GM21737 (cell line): ENCODE results near the gene LUC7L3.
"Not testable (repeated sequence)": the region's sequence is repeated elsewhere in the genome, so short reads cannot be mapped to it uniquely, and the experiment has no call there.

Experiments
- ATAC-seq: cut with Tn5 transposase; IDR thresholded peaks from one replicate; pipeline ENCODE4 v1.9.1; 2021; ENCODE audit warnings: mild to moderate bottlenecking, moderate library complexity; ENCODE audit not compliant: unreplicated experiment

LUC7L3 gene

DNA sequence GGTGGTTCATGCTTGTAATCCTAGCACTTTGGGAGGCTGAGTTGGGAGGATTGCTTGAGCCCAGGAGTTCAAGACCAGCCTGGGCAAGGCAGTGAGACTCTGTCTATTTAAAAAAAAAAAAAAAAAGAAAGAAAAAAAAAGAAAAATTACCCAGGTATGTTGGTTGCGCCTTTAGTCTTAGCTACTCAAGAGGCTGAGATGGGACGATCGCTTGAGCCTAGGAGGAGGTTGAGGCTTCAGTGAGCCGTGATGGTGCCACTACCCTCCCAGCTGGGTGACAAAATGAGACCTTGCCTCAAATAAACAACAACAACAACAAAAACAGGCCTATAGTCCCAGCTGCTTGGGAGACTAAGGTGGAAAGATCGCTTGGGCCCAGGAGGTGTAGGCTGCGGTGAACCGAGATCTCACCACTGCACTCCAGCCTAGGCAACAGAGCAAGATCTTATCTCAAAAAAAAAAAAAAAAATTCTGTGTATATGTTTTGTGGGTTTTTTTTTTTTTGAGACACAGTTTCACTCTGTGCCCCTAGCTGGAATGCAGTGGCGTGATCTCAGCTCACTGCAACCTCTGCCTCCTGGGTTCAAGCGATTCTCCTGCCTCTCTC, 60.4 kb downstream of the LUC7L3 start:
- no peak for ATAC-seq

DNA sequence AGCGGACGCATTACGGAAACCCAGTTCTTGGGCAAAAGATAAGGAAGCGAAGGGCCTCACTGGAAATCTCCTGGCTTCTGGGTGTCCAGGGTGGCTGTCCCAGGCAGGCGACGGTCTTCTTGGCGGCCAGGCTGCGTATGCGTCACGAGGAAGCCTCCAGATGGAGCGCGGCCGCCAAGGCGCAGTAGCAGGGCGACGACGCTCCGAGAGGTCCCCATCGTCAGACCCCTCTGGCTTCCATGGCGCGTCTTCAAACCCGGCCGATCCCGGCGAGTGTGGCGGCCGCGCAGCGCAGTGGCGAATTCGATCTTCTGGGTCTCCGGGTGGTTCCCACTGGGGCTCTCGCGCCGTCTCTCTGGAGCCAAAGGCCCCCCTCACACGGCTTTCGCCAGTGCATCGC, 61.8 kb downstream of the LUC7L3 start:
- ATAC-seq, result no peak

DNA sequence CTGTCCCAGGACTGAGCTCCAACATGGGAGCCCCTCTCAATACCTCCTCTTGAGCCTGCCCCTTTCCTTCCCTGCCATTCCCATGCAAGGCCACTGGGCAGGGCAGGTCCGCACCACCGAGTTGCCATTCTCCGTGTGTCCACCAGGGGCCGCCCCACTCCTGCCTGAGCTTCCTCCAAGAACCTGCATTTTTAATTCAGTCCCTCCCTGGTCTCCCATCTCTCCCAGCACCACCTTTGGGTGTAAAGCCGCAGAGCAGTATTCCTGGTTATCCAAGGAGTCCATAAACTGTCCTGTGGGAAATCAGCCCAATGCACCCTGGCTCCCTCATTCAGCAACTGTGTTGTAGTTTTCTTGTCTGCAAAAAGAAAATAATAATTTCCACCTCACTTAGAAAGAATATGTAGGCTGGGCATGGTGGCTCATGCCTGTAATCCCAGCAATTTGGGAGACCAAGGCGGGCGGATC, 63.8 kb downstream of the LUC7L3 start:
- peak; percentile 75 for ATAC-seq

DNA sequence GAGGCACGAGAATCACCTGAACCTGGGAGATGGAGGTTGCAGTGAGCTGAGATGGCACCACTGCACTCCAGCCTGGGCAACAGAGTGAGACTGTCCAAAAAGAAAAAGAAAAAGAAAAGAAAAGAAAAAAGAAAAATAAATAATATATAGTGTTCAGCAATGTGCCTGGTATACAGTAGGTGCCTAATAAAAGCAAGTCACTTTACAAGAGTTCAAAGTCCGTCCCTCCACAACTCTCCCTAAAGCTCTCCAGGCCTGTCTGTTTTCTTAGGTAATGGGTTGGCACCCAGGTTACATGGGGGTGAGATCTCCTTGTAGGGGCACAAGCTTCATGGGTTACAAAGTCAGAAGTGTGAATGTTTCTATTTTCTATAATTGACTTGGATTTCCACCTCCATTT, 64.5 kb downstream of the LUC7L3 start:
- ATAC-seq, result no peak

DNA sequence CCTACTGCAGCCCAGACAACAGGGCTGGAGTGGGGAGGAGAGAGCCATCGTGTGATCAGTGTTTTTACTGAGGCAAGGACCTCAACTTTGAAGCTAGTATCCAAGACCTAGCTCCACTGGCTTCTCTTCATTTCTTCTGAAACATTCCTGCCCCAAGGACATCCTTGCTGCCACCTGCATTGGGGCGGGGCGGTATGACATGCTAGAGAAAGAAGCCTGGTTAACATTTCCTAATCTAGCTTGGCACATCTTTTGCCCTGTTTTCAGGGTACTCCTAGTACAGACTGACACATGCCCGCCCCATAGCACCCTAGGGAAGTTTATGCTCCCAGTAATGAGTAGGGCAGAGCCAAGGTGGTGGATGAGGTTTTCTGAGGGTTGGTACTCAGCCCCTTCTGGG, 65.7 kb downstream of the LUC7L3 start:
- no peak for ATAC-seq

DNA sequence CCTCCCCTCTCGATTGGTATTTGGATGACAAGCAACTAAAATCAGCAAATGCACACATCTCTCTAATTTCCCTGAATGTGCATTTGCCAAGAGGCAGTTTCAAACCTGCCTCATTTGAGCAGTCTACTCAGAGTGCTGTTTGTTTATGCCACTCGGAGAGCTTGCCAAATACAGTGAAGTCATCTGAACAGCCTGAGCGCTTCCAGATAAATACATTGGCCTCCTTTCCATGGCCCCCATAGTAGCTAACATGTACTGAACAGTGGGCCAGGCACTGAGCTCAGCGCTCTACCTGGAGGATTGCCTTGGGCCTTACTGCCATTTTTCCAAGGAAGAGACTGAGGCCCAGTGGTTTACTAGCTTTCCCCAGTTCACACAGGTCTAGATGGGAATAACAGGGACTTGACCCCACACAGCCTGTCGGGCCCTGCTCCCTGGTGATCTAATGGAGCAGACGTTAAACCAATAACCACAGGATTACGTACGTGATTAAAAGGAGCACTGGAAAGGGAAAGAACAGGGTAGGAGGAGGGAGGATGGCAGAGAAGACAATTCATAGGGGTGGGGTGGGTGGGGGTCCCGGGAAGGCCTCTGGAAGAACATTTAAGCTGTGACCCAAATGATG, 66.7 kb downstream of the LUC7L3 start:
- ATAC-seq, result no peak

DNA sequence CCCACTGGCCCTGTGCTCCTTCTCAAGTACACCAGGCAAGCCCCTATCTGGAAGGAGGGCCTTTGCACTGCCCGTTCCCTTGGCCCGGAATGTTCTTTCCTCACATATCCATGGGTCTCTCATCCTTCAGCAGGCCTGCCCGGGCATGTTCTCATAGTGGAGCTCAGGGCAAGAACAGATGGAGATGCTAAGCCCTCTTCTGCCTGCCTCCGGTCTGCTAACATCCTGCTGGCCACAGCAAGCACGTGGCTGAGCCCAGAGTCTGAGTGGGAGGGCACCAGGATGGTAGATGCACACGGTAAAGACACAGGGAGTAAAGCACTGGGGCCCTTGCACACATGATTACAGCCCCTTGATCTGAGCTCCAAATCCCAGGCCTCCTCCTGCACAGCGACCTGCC, 67.7 kb downstream of the LUC7L3 start:
- no peak for ATAC-seq

DNA sequence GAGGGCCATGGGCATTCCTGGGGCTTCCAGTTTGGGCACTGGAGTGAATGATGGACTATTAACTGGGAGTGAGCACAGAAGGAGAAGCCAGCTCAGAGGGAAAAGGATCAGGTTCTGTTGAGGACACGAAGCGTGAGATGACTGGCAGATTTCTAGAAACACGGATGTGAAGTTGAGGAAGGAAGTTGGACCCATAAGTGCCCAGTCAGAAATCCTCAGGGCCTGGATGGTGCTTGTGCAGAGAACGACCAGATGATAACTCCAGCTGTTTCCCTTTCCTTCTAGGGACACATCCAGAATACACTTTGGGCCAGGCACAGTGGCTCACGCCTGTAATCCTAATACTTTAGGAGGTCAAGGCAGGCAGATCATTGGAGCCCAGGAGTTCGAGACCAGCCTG, 71.2 kb downstream of the LUC7L3 start:
- ATAC-seq, result no peak

DNA sequence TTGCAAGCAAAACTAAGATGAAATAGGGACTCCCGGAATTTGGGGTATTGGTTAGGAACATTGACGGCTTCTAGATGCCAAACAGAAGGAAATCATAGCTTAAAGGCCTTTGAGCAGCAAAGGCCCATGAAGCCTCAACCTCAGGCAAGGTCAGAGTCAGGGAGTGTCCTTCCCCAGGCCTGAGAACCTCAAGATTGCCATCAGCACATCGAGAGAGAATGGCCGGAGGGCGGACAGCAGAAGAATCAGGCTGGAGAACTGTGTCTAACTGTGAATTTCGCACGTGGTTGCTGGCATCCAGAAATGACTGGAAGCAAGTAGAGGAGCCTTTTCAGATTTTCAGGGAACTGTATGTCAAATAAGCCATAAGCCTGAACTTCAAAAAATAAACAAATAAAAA, 72.7 kb downstream of the LUC7L3 start:
- no peak for ATAC-seq

DNA sequence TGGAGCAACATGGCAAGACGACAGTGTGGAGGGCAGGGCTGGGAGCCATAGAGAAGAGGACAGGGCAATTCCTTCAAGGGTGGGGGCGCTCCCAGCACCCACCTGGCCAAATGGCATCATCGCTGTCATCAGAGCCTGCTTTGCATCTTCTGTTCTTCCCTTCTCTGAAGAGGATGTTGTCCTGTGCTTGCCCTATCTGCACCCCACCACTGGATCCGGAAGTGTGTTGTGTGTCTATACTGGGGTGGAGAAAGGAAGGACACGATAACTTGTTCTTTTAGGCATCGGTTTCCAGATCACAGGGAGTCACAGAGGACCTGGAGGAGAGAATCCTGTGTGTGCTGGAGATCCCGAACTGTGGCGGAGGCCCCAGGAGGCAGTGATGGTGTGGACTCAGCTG, 73.6 kb downstream of the LUC7L3 start:
- no peak for ATAC-seq

DNA sequence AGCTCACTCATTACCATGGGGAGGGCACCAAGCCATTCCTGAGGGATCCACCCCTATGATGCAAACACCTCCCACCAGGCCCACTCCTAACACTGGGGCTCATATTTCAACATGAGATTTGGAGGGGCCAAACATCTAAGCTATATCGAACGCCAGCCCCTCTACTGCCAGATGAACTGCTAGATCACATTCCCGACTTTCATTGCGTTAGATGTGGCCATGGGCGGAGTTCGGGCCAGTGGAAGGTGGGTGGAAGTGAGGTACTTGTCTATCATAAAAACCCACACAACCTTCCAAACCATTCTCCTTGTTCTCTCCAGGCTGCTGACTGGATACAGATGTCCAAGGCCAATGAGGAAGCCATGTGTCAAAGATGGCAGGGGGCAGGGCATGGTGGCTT, 75.0 kb downstream of the LUC7L3 start:
- no peak for ATAC-seq

DNA sequence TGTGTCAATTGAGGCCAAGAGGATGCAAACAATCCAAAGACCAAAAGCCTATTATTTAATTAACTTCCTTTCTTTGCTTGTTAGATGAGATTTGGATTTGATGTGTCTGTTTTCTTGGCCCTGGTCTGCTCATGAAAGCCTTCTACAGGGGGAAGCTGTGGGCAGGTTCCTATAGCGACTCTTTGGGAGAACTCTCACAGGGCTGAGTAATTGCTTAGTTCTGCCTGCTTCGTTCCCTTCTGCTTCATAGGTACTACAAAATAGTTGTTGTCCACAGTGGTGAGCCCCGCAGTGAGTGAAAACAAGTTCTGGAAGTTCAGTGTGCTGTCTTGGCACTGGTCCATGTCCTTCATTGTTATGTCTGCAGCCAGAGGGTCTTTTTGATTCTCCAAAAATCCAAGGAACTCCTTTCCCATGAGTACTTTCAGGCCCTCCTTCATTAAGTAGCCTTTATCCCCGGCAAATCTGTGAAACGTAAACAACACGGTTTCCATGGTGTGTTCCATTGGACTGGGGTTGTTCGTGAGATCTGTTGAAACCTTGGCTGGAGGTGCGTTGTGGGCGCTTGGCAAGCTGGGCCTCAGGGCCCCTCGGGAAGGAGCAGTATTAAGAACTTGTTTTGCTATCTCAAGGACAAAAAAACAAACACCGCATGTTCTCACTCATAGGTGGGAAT, 77.9 kb downstream of the LUC7L3 start:
- no peak for ATAC-seq

DNA sequence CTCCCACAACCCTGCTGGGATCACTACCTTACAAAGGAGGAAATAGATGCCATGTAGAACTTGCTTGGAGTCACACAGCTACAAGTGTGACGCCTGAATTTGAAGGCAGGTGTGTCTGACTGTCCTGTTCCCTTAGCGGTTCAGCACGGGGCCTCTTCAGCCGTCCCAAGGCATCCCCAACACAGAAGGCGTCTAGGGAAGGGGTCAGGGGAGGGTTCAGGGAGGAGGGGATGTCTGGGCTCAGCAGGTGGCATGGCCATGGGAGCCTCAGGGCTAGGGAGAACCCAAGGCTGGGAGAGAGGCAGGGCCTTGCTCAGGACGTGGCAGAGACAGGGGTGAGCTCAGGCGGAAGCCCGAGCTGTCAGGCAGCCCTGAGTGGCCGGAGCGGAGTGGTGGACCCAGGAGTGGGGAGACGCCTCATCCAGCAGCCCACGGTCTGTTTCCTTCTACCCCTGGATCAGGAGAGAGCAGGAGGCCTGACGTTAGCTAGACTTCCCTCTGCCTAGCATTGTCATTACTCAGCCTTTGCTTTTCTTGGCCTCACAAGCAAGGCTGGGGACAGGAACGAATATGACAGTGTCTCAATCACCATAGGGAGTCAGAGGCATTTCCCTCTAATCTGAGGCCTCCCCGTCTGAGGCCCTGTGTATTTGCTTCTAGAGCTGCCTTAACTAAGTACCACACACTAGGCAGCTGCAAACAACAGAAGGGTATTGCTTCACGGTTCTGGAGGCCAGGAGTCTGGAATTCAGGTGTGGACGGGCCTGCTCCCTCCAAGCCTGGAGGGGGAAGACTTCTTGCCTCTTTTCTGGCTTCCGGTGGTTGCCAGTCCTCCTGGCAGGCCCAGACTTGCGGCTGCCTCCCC, 79.3 kb downstream of the LUC7L3 start:
- ATAC-seq, result no peak

DNA sequence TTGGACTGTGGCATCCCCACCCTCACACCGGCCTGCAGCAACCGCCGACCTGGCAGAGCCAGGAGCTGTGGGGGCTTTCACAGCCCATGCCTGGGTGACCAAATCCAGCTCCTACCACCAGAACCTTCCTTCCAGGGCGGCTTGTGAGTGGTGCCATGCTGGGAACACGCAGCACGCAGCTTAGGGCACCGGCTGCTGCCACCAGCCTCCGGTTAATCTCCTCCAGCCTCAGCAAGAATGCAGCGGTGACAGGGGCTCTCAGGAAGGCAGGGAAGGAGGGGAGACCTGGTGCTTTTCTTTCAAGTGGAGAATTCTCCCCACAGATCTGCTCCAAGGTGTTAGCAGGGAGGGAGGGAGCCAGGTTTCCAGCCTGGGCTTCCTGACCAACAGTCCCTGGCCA, 80.2 kb downstream of the LUC7L3 start:
- ATAC-seq, result no peak

DNA sequence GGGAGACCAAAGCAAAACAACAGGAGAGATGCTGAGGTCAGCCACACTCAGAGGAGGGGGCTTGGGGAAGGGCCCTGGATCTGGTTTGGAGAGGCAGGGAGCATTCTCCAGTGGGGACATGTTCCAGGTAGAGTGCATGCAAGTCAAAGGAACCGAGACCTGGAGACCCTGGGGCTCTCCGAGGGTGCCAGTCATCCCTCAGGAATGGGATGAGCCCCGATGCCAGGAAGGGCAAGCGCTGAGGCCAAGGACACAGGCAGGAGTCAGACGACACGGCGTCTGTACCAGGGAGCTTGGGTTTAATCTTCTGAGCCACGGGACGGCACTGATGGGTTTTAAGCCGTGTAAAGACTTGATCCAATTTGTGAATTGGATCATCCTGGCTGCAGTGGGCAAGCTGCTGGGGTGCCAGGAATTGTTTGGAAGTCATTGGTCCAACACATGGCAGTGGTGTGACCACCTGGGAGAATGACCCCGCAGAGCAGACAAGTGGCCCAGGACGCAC, 80.8 kb downstream of the LUC7L3 start:
- ATAC-seq, result no peak

DNA sequence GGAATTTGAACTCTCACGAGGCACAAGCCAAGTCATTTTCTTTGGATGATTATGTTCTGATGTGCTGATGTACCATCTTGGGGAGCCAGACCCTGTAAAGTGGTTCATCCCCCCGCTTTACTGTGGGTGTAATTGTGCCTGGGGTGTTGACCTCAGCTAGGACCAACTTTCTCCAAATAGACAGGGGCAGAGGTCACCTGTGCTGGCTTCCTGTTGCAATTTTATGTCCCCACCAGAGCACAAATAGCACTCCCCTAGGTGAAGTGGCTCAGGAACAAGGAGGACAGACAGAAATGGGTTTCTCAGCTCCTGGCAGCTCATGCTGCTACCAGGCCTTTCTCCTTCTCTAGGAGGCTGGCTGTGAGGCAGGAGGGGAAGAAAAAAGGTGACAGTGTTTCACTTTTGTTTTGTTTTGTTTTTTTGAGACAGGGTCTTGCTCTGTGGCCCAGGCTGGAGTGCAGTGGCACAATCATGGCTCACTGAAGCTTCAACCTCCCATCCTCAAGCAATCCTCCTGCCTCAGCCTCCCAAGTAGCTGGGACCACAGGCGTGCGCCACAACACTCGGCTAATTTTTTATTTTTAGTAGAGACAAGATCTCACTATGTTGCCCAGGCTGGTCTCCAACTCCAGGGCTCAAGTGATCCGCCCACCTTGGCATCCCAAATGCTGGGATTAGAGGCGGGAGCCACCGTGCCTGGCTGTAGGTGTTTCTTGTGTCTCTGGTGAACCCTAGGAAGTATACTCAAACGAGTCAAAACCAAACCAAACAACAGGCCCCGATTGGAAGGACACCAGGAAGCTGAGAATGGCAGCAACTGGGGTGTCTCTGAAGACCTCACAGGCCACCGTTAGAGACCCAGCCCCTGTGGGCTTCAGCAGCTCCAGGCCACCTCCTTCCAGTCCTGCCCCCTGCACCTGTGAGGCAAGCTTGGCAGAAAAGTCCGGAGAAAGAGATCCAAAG, 83.5 kb downstream of the LUC7L3 start:
- ATAC-seq, result no peak

DNA sequence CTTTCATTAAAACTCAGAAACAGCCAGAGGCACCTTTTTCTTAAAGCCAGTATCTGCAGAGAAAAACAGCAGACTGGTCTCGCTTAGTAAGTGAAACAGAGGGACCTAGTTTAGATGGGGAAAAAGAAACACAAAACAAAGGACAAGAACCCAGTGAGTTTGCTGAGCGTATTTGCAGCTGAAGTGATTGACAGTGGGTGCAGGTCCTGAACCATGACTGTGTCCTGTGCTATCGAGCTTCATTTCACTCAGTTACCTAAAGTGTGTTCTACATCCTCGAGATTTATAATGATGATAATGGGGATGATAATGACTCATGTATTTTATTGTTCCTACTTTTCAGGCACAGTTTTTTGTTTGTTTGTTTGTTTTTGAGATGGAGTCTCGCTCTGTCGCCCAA, 84.3 kb downstream of the LUC7L3 start:
- no peak for ATAC-seq

DNA sequence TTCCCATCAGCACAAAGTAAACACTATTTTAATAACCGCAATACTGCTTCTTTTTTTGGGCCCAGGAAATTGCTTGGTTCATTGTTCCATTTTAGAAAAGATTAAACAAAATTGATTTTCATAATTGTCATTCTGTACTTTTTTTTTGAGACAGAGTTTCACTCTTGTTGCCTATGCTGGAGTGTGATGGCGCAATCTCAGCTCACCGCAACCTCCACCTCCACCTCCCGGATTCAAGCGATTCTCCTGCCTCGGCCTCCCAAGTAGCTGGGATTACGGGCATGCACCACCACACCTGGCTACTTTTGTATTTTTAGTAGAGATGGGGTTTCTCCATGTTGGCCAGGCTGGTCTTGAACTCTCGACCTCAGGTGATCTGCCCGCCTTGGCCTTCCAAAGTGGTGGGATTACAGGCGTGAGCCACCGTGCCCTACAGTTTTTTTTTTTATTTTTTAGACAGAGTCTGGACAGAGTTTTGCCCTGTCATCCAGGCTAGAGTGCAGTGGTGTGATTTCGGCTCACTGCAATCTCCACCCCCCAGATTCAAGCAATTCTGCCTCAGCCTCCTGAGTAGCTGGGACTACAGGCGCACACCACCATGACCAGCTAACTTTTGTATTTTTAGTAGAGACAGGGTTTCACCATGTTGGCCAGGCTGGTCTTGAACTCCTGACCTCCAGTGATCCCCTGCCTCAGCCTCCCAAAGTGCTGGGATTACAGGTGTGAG, 85.5 kb downstream of the LUC7L3 start:
- ATAC-seq, result not testable (repeated sequence)

DNA sequence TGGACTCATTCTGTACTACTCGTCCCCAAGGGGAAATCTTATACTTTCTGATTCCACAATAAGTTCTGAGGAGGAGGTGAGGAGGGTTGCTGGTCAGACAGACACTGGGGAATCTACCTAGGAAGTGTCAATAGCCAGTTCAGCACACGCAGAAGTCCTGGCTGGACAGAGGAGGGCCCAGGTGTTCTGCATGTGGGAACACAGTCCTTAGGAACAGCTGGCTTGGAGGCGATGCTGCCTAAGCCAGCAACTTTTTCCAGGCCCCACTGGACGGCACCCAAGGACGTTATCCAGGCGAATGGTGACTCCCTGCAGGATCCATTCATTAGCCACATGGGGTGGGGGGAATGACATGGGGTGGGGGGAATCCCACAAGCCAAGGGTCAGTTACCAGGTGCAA, 86.1 kb downstream of the LUC7L3 start:
- no peak for ATAC-seq
